ENCODE measurements around the gene PIGU. TPM values are rescaled to one million over a fixed set of nuclear protein-coding genes. Genes with fewer than 3 reads are reported as not detected.

The PIGU gene
- total RNA-seq, 4 donors from 2014 or later = 20.6 to 31.5 (median 27.7) TPM

DNA sequence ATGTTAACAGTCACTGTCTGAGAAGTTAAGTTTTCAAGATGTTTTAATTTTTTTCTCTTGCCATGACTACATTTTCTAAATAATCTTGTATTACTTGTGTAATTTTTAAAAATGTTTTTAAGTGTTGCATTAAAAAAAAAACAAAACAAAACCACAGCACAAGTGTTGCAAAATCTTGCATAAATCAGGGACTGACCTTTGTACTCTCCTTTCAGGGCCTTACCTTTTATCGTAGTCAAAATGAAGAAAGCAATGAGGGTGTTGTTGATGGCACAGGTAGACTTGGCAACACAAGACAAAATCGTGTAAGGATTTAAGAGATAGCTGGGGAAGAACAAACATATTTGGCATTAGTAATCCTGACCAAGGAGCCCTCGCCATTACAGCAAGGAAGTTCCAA, 42.5 kb downstream of the PIGU start:
- TF ChIP-seq, protein P1, sequence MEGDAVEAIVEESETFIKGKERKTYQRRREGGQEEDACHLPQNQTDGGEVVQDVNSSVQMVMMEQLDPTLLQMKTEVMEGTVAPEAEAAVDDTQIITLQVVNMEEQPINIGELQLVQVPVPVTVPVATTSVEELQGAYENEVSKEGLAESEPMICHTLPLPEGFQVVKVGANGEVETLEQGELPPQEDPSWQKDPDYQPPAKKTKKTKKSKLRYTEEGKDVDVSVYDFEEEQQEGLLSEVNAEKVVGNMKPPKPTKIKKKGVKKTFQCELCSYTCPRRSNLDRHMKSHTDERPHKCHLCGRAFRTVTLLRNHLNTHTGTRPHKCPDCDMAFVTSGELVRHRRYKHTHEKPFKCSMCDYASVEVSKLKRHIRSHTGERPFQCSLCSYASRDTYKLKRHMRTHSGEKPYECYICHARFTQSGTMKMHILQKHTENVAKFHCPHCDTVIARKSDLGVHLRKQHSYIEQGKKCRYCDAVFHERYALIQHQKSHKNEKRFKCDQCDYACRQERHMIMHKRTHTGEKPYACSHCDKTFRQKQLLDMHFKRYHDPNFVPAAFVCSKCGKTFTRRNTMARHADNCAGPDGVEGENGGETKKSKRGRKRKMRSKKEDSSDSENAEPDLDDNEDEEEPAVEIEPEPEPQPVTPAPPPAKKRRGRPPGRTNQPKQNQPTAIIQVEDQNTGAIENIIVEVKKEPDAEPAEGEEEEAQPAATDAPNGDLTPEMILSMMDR (IDR thresholded peaks at IDR 0.05) = no peak
- TF ChIP-seq POLR2A (IDR thresholded peaks at IDR 0.05) (no peak), EP300 (IDR thresholded peaks at IDR 0.05) (no peak)
- no peaks in the 10 kb centered on the region for H3K27me3 ChIP-seq
- peaks cover 0 to 31% (median 0%) of the 10 kb centered on the region in 3 donors for H3K36me3 ChIP-seq
- no peak overlapping the region for H3K4me3 ChIP-seq
- no peaks in the 10 kb centered on the region for H3K9me3 ChIP-seq
- no peak for DNase-seq (ENCODE audit: low spot score in 2 of 2)
- peak overlapping the region; percentile 27 to 92 (median 73) for H3K27ac ChIP-seq
- WGBS, 2 donors = 82 to 85% methylated on average over 3 of the region's 3 CpGs
- H3K4me1 ChIP-seq = peaks cover 0 to 40% (median 21%) of the 10 kb centered on the region in 4 donors

DNA sequence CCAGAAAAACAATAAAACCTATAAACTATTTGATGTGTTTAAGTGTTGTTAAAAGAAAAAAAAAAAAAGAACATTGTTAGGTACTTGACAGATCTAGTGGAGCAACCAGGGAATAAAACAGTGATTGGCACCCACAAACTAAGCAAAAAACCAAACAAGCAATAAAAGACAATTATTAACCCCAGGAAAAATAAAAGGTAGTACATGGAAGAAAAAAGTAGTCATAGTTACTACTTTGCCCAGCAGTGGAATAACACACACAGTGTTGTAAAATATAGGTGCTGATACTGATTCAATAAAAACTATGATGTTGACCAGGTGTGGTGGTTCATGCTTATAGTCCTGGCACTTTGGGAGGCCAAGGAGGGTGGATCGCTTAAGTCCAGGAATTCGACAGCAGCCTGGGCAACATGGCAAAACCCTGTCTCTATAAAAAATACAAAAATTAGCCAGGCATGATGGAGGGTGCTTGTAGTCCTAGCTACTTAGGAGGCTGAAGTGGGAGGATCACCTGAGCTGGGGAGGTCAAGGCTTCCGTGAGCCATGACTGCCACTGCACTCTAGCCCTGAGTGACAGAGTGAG, 43.9 kb downstream of the PIGU start:
- H3K36me3 ChIP-seq = peaks cover 0 to 39% (median 0%) of the 10 kb centered on the region in 3 donors
- H3K9me3 ChIP-seq = no peaks in the 10 kb centered on the region
- DNase-seq (ENCODE audit: low spot score in 2 of 2) = no peak
- TF ChIP-seq EP300 (IDR thresholded peaks at IDR 0.05) (no peak), POLR2A (IDR thresholded peaks at IDR 0.05) (no peak)
- TF ChIP-seq, protein P1 (IDR thresholded peaks at IDR 0.05) = no peak
- peak overlapping the region in 2 of 4 donors; percentile 88 to 92 for H3K27ac ChIP-seq
- peaks cover 0 to 29% (median 14%) of the 10 kb centered on the region in 4 donors for H3K4me1 ChIP-seq
- H3K4me3 ChIP-seq = no peak overlapping the region
- H3K27me3 ChIP-seq = no peaks in the 10 kb centered on the region
- 81 to 97% methylated on average over 3 of the region's 3 CpGs for WGBS, 2 donors

DNA sequence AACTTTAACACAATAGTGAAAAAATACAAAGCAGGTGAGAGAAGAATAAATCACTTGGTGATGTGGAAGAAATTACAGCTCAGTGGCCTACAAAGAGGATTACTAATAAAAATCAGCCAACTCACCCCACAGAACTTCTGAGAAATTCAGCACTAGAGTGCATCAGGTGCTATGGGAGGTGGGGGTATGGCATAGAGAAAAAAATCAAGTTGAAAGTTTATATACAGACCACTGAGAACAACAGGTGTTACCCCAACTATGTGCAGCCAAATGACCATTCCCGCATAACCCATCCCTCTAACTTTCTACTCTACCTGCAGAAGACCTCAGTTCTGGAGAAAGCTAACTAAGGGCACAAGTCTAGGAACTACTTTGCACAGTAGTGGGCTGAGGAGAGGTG, 47.0 kb downstream of the PIGU start:
- TF ChIP-seq, protein P1 (IDR thresholded peaks at IDR 0.05) = no peak
- TF ChIP-seq EP300 (IDR thresholded peaks at IDR 0.05) (no peak), POLR2A (IDR thresholded peaks at IDR 0.05) (no peak)
- Histone ChIP-seq H3K27ac (peak overlapping the region in 1 of 4 donors; percentile 42), H3K4me3 (no peak overlapping the region), H3K9me3 (no peaks in the 10 kb centered on the region), H3K4me1 (no peaks in the 10 kb centered on the region), H3K27me3 (no peaks in the 10 kb centered on the region), H3K36me3 (peaks cover 0 to 39% (median 0%) of the 10 kb centered on the region in 3 donors)
- no peak for DNase-seq (ENCODE audit: low spot score in 2 of 2)
- WGBS, 2 donors = 92 to 100% methylated on average over 1 of the region's 1 CpG

DNA sequence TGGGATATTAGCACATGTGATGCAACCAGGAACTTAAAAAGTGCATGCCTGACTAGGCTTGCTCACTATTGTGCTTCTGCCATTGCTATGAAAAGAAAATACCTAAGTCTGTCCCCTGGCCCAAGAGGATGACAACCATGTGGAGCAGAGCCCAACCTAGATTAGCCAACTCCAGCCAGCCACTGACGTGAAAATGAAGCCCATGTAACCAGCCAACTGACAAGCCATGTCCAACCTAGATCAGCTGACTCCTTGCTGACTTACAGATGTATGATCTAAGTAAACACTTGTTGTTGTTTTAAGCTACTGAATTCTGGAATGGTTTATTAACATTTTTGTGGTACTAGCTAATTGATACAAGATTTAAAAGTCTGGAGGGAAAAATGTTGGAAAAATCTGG, 47.5 kb downstream of the PIGU start:
- 38 to 71% methylated on average over 1 of the region's 1 CpG for WGBS, 2 donors
- no peak for DNase-seq (ENCODE audit: low spot score in 2 of 2)
- peak overlapping the region in 1 of 4 donors; percentile 41 for H3K27ac ChIP-seq
- H3K9me3 ChIP-seq = no peaks in the 10 kb centered on the region
- no peaks in the 10 kb centered on the region for H3K4me1 ChIP-seq
- TF ChIP-seq POLR2A (IDR thresholded peaks at IDR 0.05) (no peak), EP300 (IDR thresholded peaks at IDR 0.05) (no peak)
- TF ChIP-seq, protein P1 (IDR thresholded peaks at IDR 0.05) = no peak
- no peaks in the 10 kb centered on the region for H3K27me3 ChIP-seq
- H3K4me3 ChIP-seq = no peak overlapping the region
- H3K36me3 ChIP-seq = peaks cover 0 to 44% (median 0%) of the 10 kb centered on the region in 3 donors

DNA sequence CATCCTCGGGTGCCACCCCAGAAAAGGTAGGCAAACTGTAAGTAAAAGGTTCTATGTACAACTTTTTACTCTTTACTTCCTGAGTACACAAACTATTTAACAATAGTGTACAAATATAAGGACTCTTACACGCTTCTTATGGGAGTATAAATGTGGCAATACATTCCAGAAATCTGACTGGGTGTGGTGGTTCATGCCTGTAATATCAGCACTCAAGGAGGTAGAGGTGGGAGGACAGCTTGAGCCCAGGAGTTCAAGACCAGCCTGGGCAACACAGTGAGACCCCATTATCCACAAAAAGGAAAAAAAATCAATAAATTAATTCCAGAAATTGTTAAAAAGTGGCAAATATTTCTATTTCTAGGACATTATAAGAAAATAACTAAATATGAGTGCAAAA, 48.9 kb downstream of the PIGU start:
- Histone ChIP-seq H3K36me3 (peaks cover 0 to 35% (median 0%) of the 10 kb centered on the region in 3 donors), H3K27me3 (no peaks in the 10 kb centered on the region), H3K4me3 (no peak overlapping the region), H3K4me1 (no peaks in the 10 kb centered on the region), H3K27ac (no peak overlapping the region), H3K9me3 (no peaks in the 10 kb centered on the region)
- TF ChIP-seq POLR2A (IDR thresholded peaks at IDR 0.05) = no peak
- TF ChIP-seq, protein P1 (IDR thresholded peaks at IDR 0.05) = no peak
- 71 to 84% methylated on average over 2 of the region's 2 CpGs for WGBS, 2 donors
- no peak for DNase-seq (ENCODE audit: low spot score in 2 of 2)
